ENCODE data around the gene STRIP1.
"Not testable (repeated sequence)": the region's sequence is repeated elsewhere in the genome, so short reads cannot be mapped to it uniquely, and the experiment has no call there.

STRIP1 gene

DNA sequence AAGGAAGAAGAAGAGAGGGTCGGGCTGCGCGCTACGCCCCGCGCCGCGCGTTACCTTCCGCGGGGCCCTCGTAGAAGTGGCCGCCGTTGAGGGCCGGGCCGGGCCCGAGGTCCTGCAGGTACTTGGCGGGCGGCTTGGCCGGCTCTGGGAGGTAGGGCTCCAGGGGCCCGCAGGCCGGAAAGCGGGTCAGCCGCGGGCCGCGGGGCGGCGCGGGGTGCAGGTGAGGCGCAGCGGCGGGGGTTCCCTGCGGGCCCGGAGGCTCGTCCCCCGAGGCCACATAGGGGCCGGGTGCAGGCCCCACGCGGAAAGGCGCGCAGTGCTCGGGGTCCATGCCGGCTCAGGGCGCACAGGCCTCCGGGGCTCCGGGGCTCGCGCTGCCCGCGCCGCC lies 35.9 kb downstream of the STRIP1 start:
- DNase-seq (ENCODE audit: low spot score) = no peak

DNA sequence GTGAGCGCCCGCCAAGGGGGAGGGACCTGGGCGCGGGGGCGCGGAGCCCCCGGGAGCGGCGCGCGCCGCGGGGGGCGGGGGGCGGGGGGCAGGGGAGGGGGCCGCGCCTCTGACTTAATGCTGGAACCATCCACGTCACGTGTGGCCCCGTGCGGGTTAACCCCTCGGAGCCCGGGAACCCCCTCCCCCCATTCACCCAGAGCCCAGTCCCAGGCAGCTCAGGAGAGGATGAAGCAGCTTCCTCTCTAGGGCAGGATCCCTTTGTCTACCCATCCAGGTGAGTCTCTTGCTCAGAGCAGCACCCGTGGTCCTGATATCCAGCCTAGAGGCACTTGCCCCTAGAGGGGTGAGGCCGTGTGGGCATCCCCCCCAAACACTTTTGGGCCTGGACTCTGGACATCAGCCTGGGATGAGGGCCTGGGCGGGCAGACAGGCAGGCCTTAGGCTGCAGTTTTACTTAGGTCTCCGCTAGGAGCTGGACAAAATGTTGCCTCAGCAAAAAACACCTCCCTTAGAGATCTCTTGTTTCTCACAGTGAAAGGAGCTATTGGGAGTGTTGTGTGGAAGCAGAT lies 36.3 kb downstream of the STRIP1 start, which contains the start of gene ALX3:
Gene ALX3 (minus strand): TSS at position 2 of the 572 bp plus-strand sequence. CDS start 60 bp downstream, outside the sequence.
- no peak for DNase-seq (ENCODE audit: low spot score)

DNA sequence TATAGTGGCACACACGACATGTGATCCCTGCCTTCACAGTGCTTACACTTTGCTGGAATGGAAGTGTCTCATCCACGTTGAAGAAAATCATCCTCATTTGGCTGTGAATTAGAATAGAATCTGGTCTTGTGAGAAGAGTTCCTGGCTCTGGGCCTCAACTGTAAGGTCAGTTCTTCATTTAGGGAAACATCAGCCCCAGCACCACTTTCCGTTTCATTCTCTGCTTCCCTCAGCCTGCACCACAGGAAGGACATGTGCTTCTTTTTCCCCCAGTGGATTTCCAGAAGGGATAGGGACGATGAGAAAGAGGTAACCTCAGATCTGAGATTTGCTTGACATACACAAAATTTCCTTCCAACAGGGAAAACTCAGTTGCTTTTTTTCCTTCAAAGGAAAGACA lies 39.7 kb downstream of the STRIP1 start:
- DNase-seq (ENCODE audit: low spot score) = no peak

DNA sequence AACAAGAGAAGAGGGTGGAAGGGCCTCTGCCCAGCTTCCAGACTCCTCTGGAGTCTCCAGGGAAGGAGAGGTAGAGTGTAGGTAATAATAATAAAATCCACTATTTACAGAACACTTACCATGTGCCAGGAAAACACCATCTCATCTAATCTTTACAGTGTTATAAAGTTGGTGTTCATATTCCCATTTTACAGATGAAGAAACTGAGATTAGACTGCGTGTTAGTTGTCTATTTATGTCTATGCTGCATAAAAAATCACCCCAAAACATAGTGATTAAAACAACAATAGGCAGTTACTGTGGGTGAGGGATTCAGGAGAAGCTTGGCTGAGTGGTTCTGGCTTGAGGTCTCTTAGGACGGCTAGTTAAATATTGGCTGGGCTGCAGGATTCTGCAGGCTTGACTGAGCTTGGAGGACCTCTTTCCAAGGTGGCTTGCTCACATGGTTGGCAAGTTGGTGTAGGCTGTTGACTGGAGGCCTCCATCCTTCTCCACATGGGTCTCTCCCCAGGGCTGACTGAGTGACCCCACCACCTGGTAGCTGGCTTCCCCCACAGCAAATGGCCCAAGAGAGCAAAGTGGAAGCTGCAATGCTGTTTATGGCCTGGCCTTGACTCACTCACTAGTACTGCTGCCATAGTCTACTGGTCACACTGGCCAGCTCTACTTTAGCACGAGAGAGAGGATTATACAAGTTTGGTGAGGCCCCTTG lies 42.5 kb downstream of the STRIP1 start:
- DNase-seq (ENCODE audit: low spot score) = no peak

DNA sequence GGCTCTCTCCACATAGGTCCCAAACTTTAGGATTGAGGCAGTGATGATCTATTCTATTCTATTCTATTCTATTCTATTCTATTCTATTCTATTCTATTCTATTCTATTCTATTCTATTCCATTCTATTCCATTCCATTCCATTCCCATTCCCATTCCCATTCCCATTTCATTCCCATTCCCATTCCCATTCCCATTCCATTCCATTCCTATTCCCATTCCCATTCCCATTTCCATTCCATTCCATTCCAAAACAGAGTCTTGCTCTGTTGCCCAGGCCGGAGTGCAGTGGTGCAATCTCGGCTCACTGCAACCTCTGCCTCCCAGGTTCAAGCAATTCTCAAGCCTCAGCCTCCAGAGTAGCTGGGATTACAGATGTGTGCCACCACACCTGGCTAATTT lies 45.6 kb downstream of the STRIP1 start:
- DNase-seq (ENCODE audit: low spot score) = not testable (repeated sequence)

DNA sequence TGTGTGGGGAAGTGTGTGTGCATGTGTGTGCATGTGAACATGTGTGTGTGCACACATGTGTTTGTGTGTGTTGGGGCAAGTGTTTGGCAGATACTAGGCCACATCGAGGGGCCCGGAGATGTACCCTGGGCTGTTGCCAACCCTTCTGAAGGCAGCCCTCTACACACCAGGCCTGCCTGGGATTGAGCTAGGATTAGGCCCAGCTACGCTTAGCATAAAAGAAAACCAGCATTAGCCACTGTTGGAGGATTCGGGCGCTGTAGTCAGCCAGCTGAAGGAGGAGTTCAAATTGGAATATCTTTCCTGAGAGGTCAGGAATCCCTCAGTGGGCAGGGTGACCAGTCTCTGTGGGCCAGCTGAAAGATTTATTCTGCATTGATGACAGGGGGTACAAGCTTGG lies 46.6 kb downstream of the STRIP1 start:
- DNase-seq (ENCODE audit: low spot score) = no peak

DNA sequence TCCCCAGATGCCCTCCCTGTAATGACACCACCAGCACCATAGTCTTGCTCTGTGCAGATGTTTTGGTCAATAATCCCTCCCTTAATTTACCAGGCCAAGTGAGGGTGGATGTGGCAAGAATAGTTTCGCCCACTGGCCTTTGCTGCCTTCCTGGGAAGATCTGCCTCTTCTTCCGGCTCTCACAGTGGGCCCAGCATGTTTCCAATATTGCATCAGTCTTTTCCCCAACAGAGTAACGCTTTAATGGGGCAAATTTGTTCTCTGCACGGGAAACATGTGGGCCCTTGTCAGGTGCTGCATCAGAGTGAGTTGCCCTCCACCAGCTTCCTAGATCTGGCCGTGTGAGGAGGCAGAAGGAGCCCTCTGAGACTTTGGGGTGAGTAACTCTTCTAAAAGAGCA lies 48.1 kb downstream of the STRIP1 start:
- no peak for DNase-seq (ENCODE audit: low spot score)

DNA sequence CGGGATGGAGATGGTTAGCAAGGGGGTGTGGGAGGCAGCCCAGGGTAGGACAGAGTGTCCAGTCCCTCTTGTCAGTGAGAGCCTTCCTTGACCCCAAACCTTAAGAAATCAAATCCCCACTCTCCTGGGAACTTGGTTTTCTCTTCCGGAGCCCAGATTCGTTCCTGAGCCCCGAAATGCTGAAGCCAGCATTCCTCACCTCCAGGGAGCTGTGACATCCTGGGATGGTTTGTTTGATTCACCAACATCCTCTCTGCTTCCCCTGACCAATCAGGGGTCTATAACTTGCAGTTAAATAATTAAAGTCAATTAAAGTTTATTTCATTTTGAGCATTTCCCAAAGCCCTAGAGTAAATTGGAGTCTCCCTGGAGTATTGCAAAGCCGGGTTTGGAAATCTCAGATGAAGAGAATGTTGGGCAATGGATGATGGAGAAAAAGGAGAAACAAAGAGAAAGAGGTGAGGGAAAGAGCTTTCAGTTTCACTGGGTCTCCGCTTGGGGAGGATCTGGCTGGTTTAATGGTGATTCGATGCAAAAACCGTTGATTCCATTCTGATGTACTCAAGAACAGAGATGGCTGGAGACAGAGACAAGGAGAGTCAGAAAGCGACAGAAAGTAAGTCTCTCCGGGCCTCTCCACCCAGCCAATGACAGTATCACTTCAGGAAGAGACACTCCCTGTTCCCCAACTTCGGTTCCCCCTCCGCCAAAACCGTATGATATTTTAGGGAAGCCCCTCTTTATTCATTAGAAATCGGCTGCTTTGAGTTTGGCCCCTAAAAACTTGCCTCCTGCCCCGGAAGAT lies 48.8 kb downstream of the STRIP1 start:
- DNase-seq (ENCODE audit: low spot score) = no peak

DNA sequence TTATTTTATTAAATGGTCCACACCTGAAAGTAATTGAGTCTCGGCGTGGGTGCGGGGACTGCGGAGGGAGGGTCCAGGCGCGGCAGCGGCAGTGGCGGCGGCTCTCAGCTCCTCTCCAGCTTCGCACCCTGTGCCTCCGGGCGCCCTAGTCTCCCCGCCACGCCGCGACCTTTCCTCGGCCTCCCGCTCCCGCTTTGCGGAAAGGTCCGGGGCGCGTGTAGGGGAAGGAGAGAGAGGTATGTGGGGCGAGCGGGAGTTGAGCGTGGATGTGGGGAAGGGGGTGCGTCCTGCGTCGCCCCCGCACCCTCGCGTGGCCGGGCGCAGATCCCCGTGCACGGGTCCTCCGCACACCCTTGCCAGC lies 49.4 kb downstream of the STRIP1 start:
- DNase-seq (ENCODE audit: low spot score) = no peak

DNA sequence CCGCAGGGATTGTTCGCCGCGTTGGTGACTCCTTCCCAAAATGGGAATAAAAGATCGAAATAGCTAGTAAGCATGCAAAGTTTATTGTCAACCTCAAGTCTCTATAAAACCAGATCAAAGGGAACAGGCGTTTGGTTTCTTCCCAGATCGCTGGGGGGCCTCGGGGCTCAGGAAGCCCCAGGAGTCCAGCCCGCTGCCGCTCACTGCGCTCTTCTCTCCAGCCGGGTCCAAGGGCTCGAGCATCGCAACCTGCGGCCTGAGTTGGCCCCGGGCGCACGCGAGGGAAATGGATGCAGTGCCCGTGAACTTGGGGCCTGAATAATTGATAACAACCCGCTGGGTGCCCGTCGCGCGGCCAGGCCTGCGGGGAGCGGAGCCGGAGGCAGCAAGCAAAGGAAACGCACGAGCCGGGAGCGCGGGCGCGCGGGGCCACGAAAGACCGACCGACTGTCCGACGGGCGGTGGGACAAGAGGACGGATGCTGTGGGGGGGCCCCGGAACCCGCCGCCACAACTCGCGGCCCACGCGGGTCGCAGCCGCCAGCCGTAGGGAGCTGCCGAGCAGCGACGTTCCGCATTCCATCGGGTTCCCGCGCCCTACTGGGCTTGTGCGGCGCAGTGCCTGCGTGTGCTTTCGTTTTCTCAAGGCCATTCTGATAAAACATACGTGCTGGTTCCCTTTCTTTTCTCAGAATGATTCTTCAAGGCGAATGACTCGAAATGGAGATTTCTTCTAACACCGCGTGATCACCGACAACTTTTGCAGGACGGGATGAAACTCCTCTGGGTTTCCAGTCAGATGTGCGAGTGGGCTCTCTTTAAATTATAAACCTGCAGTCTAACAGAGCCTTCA lies 50.0 kb downstream of the STRIP1 start:
- no peak for DNase-seq (ENCODE audit: low spot score)

DNA sequence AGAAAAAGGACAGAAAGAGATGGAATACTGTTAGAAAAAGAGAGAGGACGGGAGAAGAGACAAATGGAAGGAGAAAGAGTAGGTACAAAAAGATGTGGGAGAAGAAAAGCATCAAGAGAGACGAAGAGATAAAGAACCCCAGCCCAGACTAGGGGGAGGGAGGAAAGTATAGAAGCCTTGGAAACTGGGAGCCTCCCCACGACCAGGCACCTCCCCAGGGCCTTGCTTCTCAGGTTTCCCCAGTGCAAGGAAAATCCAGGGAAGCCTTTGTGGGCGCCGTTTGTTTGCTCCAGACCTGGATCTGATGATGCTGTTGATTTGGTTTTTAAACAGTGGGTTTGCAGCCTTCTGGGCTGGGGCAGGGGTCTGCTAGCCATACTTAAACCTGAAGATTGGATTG lies 51.2 kb downstream of the STRIP1 start:
- DNase-seq (ENCODE audit: low spot score) = no peak

DNA sequence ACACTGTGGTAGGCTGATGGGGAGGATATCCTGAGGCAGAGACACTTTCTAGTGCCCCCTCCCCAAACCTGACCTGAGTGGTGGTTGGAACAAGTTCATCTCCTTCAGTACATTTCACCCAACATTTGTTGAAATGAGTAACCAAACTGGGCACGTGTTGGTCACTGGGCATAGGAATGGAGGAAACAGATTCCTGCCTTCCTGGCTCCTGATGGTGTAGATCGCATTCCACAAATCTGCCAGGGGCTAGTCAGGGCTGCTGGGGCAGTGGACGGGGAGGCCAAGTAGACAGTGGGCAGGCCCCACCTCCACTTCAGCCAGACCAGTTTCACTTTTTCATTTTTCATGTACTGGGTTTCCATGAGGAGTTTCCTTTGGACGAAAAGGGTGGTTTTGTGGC lies 52.5 kb downstream of the STRIP1 start:
- no peak for DNase-seq (ENCODE audit: low spot score)

DNA sequence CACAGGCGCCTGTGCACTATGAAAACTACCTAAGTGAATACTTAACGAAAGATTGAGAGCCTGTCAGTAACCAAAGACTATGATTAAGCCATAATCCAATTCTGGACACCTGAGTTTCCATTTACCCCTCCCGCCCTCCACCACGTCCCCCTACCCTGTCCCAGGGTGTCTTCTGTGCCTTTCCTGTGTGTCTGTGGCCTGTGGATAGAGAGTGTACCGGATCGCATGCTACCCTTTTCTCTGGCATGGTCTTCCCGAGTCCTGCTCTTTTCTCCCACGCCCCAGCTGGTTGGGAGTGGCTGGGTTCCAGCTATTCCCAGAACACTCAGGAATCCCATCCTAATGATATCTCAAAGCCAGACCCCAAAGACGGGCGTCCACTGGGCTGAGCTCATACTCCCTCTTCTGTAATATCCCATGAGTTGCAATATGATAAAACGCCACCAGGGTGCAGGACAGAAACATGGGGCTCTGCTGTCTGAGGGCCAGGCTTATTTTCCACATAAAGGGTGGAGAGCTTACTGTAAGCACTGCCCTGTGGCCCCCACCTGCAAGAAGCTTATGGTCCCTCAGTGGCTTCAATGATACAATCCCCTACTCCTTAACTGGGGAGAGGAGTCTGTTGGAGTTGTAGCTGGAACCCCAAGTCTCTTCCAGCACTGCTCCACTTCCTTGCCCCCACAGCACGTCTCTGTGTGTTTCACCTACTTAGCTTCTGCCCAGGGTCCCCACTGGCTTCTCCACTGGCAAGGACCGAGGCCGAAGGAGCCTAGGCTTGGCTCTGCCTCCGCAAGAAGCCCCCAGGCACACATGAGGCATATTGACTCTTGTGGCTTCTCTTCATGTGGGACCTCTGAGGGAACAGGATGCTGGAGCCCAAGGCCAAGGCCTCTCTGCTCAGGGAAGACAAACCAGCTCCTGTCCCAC lies 53.7 kb downstream of the STRIP1 start:
- peak; percentile 68 for DNase-seq (ENCODE audit: low spot score)

DNA sequence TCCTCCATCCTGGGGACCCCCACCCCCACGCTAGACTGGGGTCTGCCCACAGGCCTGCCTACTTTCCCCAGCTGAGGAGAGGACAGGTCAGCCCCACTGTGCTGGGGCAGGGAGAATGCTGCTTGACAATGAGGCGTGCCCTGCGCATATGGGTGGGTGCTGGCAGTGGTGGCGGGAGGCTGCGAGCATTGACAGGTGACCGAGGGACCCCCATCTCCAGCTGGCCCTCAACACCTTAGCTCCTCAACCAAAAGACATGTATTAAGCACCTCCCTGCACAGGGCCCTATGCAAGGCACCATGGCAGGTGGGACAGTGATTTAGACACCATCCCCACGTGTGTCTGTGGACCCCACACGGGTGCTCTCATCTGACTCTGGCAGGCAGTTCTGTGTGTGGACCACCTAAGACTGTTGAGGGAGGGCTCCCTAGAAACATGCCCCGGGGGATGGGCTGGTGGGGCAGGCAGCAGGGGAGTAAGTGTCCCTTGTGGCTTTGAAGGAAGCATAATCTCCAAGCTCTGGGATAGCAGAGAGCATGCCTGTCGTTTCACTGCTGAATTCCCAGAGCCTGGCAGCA lies 54.4 kb downstream of the STRIP1 start:
- DNase-seq (ENCODE audit: low spot score) = no peak

DNA sequence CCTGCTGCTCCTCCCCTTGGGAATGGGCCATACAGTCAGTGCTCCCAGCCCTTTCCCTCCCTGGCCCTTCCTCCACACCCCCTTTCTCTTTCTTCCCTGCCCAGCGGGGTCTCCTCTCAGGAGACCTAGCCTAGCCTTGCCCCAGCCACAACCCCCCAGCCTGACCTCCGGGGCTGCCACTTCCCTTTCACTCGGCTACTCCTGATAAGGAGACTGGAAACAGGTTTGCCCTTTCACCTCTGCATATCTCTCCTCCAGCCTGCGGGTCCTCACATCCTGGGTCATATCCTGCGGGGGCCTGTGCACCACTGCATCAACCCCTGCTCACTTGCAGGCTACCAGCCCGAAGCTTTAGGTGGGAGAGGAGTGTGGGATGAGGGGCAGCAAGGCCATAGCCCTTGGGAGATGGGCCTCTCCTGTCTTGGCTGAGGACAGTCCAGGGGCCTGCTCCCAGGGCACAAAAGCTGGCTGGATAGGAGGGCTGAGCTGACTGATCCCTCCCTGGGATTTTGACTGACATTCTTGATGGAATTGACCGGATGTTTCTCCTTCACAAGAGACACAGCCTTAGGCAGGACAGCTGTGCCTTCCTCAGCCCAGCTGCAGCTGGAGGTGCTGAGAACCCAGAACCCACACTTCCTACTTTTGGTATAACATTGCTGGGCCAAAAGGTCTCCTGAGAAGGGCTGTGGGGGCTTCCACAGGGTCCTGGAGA lies 55.3 kb downstream of the STRIP1 start:
- DNase-seq (ENCODE audit: low spot score) = no peak

DNA sequence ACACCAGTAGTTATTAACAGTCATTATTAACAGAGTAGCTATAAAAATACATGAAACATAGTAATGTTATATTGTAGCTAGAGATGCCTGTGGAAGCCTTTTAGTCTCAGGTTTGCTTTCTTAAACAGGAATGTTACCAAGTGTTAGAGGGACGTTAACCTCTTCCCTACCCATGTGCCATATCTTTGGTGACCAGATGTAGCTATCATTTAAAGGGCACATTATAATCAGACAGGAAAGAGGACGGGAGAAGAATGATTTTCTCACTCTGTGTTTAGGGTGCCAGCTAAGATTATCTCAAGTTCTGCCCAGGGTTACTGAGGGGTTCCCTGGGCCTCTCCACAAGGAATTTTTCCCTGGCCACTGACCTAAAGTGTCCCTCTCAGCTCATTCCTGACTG lies 57.0 kb downstream of the STRIP1 start:
- no peak for DNase-seq (ENCODE audit: low spot score)

DNA sequence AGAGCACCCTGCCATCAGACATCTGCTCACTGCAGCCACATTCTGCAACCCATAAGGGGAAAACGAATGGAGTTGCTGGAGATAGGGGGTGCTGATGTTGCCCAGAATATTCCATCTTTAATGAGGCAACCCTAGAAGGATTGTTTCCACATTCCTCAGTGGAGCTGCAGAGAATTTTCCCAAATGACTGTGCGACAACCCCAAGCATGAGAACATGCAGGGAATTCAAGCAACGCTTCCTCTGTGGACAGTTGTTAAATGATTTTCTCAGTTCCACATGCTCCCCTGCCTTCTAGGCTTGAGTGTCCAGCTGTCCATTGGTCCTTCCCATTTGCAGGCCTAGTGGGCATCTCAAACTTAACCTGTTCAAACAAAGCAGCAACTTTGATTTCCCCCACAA lies 57.4 kb downstream of the STRIP1 start:
- no peak for DNase-seq (ENCODE audit: low spot score)

DNA sequence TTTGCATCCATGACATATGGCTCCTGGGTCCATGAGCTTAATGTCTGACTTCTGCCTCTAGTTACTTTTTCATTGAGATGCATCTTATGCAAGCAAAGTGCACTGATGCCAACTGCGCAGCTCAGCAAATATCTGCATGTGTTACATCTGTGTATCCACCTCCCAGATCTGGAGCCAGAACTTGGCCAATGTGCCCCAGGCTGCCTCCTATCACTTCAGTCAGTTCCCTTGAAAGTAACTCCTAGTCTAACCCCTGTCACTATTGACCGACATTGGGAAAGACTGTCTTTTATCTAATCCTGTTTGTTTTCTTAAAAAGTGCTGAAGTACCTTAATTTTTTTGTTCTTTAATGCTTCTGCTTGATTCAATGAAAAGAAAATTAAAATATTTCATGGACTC lies 58.6 kb downstream of the STRIP1 start:
- no peak for DNase-seq (ENCODE audit: low spot score)

DNA sequence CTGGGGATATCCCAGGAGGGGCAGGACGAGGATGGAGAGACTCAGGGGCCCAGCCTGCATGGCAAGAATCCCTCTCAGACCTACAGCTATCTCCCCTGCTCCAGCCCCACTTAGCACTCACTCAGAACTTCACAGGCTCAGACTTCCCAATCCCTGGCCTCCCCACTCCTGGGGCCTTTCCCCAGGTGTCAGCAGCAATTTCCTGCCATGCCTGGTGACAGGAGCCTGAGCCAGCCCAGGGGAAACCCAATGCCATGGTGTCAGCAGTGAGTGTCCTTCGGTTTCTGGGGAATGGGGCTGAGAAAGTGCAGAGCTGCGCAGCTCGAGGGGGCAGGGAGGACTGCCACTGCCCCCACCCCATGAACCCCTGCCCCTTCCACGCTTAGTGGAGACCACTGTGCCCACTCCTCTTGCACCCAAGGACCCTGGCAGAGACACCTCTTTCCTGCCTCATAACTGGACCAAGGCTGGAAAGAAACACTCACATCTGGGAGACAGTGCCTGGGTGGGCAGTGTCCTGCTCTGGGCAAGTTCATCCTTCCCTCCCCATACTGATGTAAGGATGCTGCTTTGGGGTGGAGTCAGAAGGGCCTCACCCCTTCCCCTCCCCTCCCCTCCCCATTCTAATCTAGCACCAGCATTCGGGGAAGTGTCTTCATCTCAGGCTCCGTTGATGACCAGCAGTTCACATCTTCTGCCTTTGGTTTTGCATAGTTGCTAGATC lies 60.7 kb downstream of the STRIP1 start:
- DNase-seq (ENCODE audit: low spot score) = no peak
